Measurements from ENCODE around the gene SLC35G4. TPM values are rescaled to one million over a fixed set of nuclear protein-coding genes. Genes with fewer than 3 reads are reported as not detected.
"Not testable (repeated sequence)": the region's sequence is repeated elsewhere in the genome, so short reads cannot be mapped to it uniquely, and the experiment has no call there.

SLC35G4 gene
- total and polyA plus RNA-seq, 7 donors = not detected

GRCh38 chr18:11600321-11600720 is 9.1 kb upstream of the SLC35G4 start:
- H3K36me3 ChIP-seq (ENCODE audit: insufficient read depth in 1 of 2, low read depth in 1 of 2) = no peaks in the 10 kb centered on the region
- no peak for TF ChIP-seq CTCF (IDR thresholded peaks at IDR 0.05)
- DNase-seq (no peak), ATAC-seq (no peak)
- H3K4me3 ChIP-seq = no peak overlapping the region
- H3K4me1 ChIP-seq = no peaks in the 10 kb centered on the region
- H3K27me3 ChIP-seq (ENCODE audit: insufficient read depth in 3 of 3, low read length in 2 of 3) = peaks cover 0 to 3% (median 2%) of the 10 kb centered on the region in 3 donors
- H3K27ac ChIP-seq = no peak overlapping the region
- intact Hi-C loops (cut with DNase I) = no loop called here
- 60 to 71% (median 71%) methylated on average over 3 of the region's 3 CpGs for WGBS, 3 donors
- H3K9me3 ChIP-seq = no peaks in the 10 kb centered on the region

GRCh38 chr18:11607906-11608305 is 1.5 kb upstream of the SLC35G4 start:
- intact Hi-C loops (cut with DNase I) = no loop called here
- no peaks in the 10 kb centered on the region for H3K9me3 ChIP-seq

GRCh38 chr18:11608618-11609017 is 778 bp upstream of the SLC35G4 start:
- H3K4me1 ChIP-seq; ATAC-seq; DNase-seq; intact Hi-C loops (cut with DNase I); H3K9me3 ChIP-seq; H3K27me3 ChIP-seq (ENCODE audit: insufficient read depth in 3 of 3, low read length in 2 of 3); H3K36me3 ChIP-seq (ENCODE audit: insufficient read depth in 1 of 2, low read depth in 1 of 2); H3K4me3 ChIP-seq; H3K27ac ChIP-seq: not testable (repeated sequence)
- WGBS, 3 donors = 78 to 88% (median 83%) methylated on average over 2 to 5 of the region's 19 CpGs

More at GRCh38 chr18:11607906-11608305, 1.5 kb upstream of the SLC35G4 start:
- TF ChIP-seq CTCF (IDR thresholded peaks at IDR 0.05) = no peak
- DNase-seq = no peak
- no peak overlapping the region for H3K4me3 ChIP-seq
- no peaks in the 10 kb centered on the region for H3K36me3 ChIP-seq (ENCODE audit: insufficient read depth in 1 of 2, low read depth in 1 of 2)
- no peak for ATAC-seq
- WGBS, 3 donors = 21 to 25% (median 23%) methylated on average over 2 of the region's 2 CpGs
- H3K27ac ChIP-seq = no peak overlapping the region
- H3K27me3 ChIP-seq (ENCODE audit: insufficient read depth in 3 of 3, low read length in 2 of 3) = no peaks in the 10 kb centered on the region
- H3K4me1 ChIP-seq = no peaks in the 10 kb centered on the region

- H3K36me3 ChIP-seq (ENCODE audit: insufficient read depth in 1 of 2, low read depth in 1 of 2); H3K27me3 ChIP-seq (ENCODE audit: insufficient read depth in 3 of 3, low read length in 2 of 3); H3K4me3 ChIP-seq; intact Hi-C loops (cut with DNase I); H3K27ac ChIP-seq; DNase-seq; ATAC-seq; H3K9me3 ChIP-seq; H3K4me1 ChIP-seq: not testable (repeated sequence)
- WGBS, 3 donors = 90 to 98% (median 96%) methylated on average over 15 to 18 of the region's 18 CpGs
Observed at GRCh38 chr18:11613073-11613472, 3.7 kb downstream of the SLC35G4 start.

GRCh38 chr18:11613611-11614010 is 4.2 kb downstream of the SLC35G4 start:
- H3K27me3 ChIP-seq (ENCODE audit: insufficient read depth in 3 of 3, low read length in 2 of 3); H3K4me3 ChIP-seq; H3K4me1 ChIP-seq; H3K9me3 ChIP-seq; H3K27ac ChIP-seq; intact Hi-C loops (cut with DNase I); H3K36me3 ChIP-seq (ENCODE audit: insufficient read depth in 1 of 2, low read depth in 1 of 2); DNase-seq; ATAC-seq: not testable (repeated sequence)
- WGBS, 3 donors = 92 to 100% (median 94%) methylated on average over 2 to 16 of the region's 23 CpGs

- DNase-seq; intact Hi-C loops (cut with DNase I): not testable (repeated sequence)
- whole genome bisulfite sequencing, 3 donors = 73 to 93% (median 82%) methylated on average over 13 to 21 of the region's 21 CpGs
Observed at GRCh38 chr18:11614042-11614441, 4.6 kb downstream of the SLC35G4 start.

GRCh38 chr18:11614981-11615380 is 5.6 kb downstream of the SLC35G4 start:
- H3K9me3 ChIP-seq; H3K27ac ChIP-seq; ATAC-seq; intact Hi-C loops (cut with DNase I); H3K27me3 ChIP-seq (ENCODE audit: insufficient read depth in 3 of 3, low read length in 2 of 3); H3K4me1 ChIP-seq; DNase-seq; H3K36me3 ChIP-seq (ENCODE audit: insufficient read depth in 1 of 2, low read depth in 1 of 2); H3K4me3 ChIP-seq: not testable (repeated sequence)
- WGBS, 3 donors = 86 to 90% (median 89%) methylated on average over 5 to 6 of the region's 6 CpGs

More at GRCh38 chr18:11614042-11614441, 4.6 kb downstream of the SLC35G4 start:
- ATAC-seq; H3K36me3 ChIP-seq (ENCODE audit: insufficient read depth in 1 of 2, low read depth in 1 of 2); H3K9me3 ChIP-seq; H3K4me3 ChIP-seq; H3K27me3 ChIP-seq (ENCODE audit: insufficient read depth in 3 of 3, low read length in 2 of 3); H3K27ac ChIP-seq; H3K4me1 ChIP-seq: not testable (repeated sequence)

- H3K4me3 ChIP-seq; ATAC-seq; intact Hi-C loops (cut with DNase I); H3K36me3 ChIP-seq (ENCODE audit: insufficient read depth in 1 of 2, low read depth in 1 of 2); H3K9me3 ChIP-seq; DNase-seq; H3K27ac ChIP-seq; H3K27me3 ChIP-seq (ENCODE audit: insufficient read depth in 3 of 3, low read length in 2 of 3); H3K4me1 ChIP-seq: not testable (repeated sequence)
- 95 to 97% (median 96%) methylated on average over 18 to 23 of the region's 23 CpGs for WGBS, 3 donors
Observed at GRCh38 chr18:11647310-11647709, 37.9 kb downstream of the SLC35G4 start.

- intact Hi-C loops (cut with DNase I); H3K4me1 ChIP-seq; H3K27me3 ChIP-seq (ENCODE audit: insufficient read depth in 3 of 3, low read length in 2 of 3); H3K9me3 ChIP-seq; H3K27ac ChIP-seq; ATAC-seq; H3K36me3 ChIP-seq (ENCODE audit: insufficient read depth in 1 of 2, low read depth in 1 of 2); DNase-seq; H3K4me3 ChIP-seq: not testable (repeated sequence)
- 96 to 98% (median 96%) methylated on average over 25 to 26 of the region's 26 CpGs for WGBS, 3 donors
Observed at GRCh38 chr18:11647804-11648203, 38.4 kb downstream of the SLC35G4 start.
